Astrocyte (in vitro differentiated cells and primary cell): Measurements from ENCODE around the gene NEDD9. TPM values are rescaled to one million over a fixed set of nuclear protein-coding genes. Genes with fewer than 3 reads are reported as not detected.

ENCODE experiments used
- DNase-seq: peaks from one replicate; pipeline ENCODE4 v3.0.0-alpha.2; 2010; ENCODE audit warnings: low read depth
- FAIRE-seq: peaks from 2 replicates; lab custom pipeline; 2011; peaks lifted over from hg19 to GRCh38; lab: Jason Lieb, UNC
- H2AFZ ChIP-seq: 2 replicates; pipeline ENCODE4 v1.6.0; 2012; ENCODE audit warnings: low read depth, low read length, inconsistent platforms
- H3K27ac ChIP-seq: 2 replicates; pipeline ENCODE4 v1.5.1; 2011; ENCODE audit warnings: low read depth, low read length, inconsistent platforms
- H3K27me3 ChIP-seq: 2 replicates; pipeline ENCODE4 v1.6.0; 2011; ENCODE audit warnings: low read length, inconsistent platforms; ENCODE audit not compliant: insufficient read depth
- H3K36me3 ChIP-seq: 2 replicates; pipeline ENCODE4 v1.5.1; 2011; ENCODE audit warnings: low read length, inconsistent platforms; ENCODE audit not compliant: insufficient read depth
- H3K4me1 ChIP-seq: 2 replicates; pipeline ENCODE4 v1.5.1; 2011; ENCODE audit warnings: low read length, inconsistent platforms; ENCODE audit not compliant: insufficient read depth
- H3K4me2 ChIP-seq: 2 replicates; pipeline ENCODE4 v1.6.0; 2012; ENCODE audit warnings: low read length, inconsistent platforms
- H3K4me3 ChIP-seq: 2 replicates; pipeline ENCODE4 v1.5.1; 2011; ENCODE audit warnings: low read depth, mild to moderate bottlenecking, low read length, inconsistent platforms; ENCODE audit not compliant: insufficient read depth
- H3K79me2 ChIP-seq: 2 replicates; pipeline ENCODE4 v1.6.0; 2012; ENCODE audit warnings: mild to moderate bottlenecking, low read length, inconsistent platforms; ENCODE audit not compliant: insufficient read depth
- H3K9ac ChIP-seq: 2 replicates; pipeline ENCODE4 v1.6.0; 2012; ENCODE audit warnings: mild to moderate bottlenecking, low read length, inconsistent platforms
- H3K9me3 ChIP-seq: 2 replicates; pipeline ENCODE4 v1.5.1; 2012; ENCODE audit warnings: low read depth, mild to moderate bottlenecking, low read length, inconsistent platforms; ENCODE audit not compliant: insufficient read depth
- H4K20me1 ChIP-seq: 2 replicates; pipeline ENCODE4 v1.6.0; 2012; ENCODE audit warnings: low read length, inconsistent platforms; ENCODE audit not compliant: insufficient read depth
- H3K27ac Mint-ChIP-seq: one replicate; pipeline ENCODE4 v1.8.0; 2021; ENCODE audit warnings: mild to moderate bottlenecking, mixed read lengths; ENCODE audit not compliant: unreplicated experiment
- H3K27me3 Mint-ChIP-seq: one replicate; pipeline ENCODE4 v1.8.0; 2021; ENCODE audit warnings: low read depth, mixed read lengths; ENCODE audit not compliant: unreplicated experiment
- H3K36me3 Mint-ChIP-seq: one replicate; pipeline ENCODE4 v1.8.0; 2021; ENCODE audit warnings: low read depth, mixed read lengths; ENCODE audit not compliant: unreplicated experiment
- H3K4me1 Mint-ChIP-seq: one replicate; pipeline ENCODE4 v1.8.0; 2021; ENCODE audit warnings: low read depth, mixed read lengths; ENCODE audit not compliant: unreplicated experiment
- H3K4me3 Mint-ChIP-seq: one replicate; pipeline ENCODE4 v1.8.0; 2021; ENCODE audit warnings: mild to moderate bottlenecking, moderate library complexity, mixed read lengths; ENCODE audit not compliant: unreplicated experiment
- H3K9me3 Mint-ChIP-seq: one replicate; pipeline ENCODE4 v1.8.0; 2021; ENCODE audit warnings: mild to moderate bottlenecking, mixed read lengths; ENCODE audit not compliant: unreplicated experiment
- CTCF ChIP-seq: IDR thresholded peaks from 2 replicates; pipeline ENCODE4 v1.5.1; 2011; ENCODE audit warnings: low read depth, mild to moderate bottlenecking, inconsistent platforms, low read length, moderate library complexity; ENCODE audit not compliant: insufficient read depth
- EZH2 ChIP-seq: IDR thresholded peaks from 2 replicates; pipeline ENCODE4 v1.6.1; 2012; ENCODE audit warnings: mild to moderate bottlenecking, low read length, inconsistent platforms; ENCODE audit not compliant: insufficient read depth
- total RNA-seq: library from RNA; stranded (reverse); gene quantifications from 2 replicates; pipeline ENCODE4 v1.2.1, GENCODE V29; 2021

The NEDD9 gene
- total RNA-seq, 1 donor from 2014 or later, result 39.6 TPM

- peaks cover 97% of the 10 kb centered on the region for H3K79me2 ChIP-seq
- FAIRE-seq (no peak), DNase-seq (no peak)
- no peaks in the 10 kb centered on the region for H3K9me3 ChIP-seq
- no peaks in the 10 kb centered on the region for H3K27me3 ChIP-seq
- H4K20me1 ChIP-seq, result peaks cover 76% of the 10 kb centered on the region
- no peaks in the 10 kb centered on the region for H3K27me3 Mint-ChIP-seq
- TF ChIP-seq EZH2 (no peak), CTCF (no peak)
- H3K4me1 Mint-ChIP-seq, result peaks cover 53% of the 10 kb centered on the region
- H3K9ac ChIP-seq, result no peak overlapping the region
- no peak overlapping the region for H3K4me3 ChIP-seq
- H3K27ac ChIP-seq, result no peak overlapping the region
- H3K4me2 ChIP-seq, result no peak overlapping the region
- H3K36me3 ChIP-seq, result peaks cover 8% of the 10 kb centered on the region
- H3K4me3 Mint-ChIP-seq, result no peak overlapping the region
- peaks cover 27% of the 10 kb centered on the region for H3K36me3 Mint-ChIP-seq
- peak overlapping the region; percentile 4 for H3K27ac Mint-ChIP-seq
- peaks cover 44% of the 10 kb centered on the region for H3K4me1 ChIP-seq
- no peaks in the 10 kb centered on the region for H3K9me3 Mint-ChIP-seq
- no peak overlapping the region for H2AFZ ChIP-seq
Observed at GRCh38 chr6:11223286-11223864, 9.1 kb downstream of the NEDD9 start.

DNA sequence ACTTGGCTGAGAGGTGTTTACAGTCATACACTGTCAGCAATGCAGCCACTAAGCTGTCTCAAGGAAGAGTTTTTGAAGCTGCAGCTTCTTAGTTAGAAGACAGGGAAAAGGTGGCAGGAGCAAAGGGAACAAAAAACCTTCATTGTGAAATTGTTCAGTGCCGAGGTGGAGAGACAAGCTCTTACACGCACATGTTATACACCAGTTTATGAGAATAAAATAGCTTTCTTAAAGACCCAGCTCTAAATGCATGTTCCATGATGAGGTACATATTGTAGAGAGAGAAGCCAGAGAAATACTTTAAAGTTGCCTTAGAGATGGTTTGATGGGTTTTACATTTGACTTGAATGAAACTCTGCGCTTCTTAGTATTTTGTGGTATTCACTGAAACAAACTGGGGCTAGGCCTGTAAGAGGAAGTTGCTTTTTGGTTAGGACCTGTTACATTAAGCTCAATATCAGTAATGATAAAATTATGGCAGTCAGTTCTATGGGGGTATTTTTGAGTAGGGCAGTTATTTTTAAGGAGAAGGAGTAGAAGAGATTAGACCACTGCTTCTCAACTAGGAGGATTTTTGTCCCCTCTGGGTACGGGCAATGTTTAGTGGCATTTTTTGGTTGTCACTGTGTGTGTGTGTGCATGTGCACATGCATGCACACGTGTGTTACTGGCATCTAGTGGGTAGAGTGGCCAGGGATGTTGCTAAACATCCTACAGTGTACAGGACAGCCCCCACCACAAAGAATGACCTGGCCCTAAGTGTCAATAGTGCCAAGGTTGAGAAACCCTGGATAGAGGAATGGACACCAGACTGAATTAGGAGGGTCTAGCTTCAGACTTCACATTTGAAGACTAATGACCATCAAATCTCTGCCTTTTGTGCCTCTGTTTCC lies 9.8 kb downstream of the NEDD9 start:
- Histone ChIP-seq H3K4me1 (peaks cover 47% of the 10 kb centered on the region), H3K4me2 (no peak overlapping the region), H3K4me3 (no peak overlapping the region), H3K27me3 (no peaks in the 10 kb centered on the region), H3K9ac (no peak overlapping the region), H4K20me1 (peaks cover 79% of the 10 kb centered on the region), H3K27ac (no peak overlapping the region), H3K9me3 (no peaks in the 10 kb centered on the region), H3K36me3 (peaks cover 8% of the 10 kb centered on the region), H2AFZ (no peak overlapping the region), H3K79me2 (peaks cover 97% of the 10 kb centered on the region)
- Mint-ChIP-seq H3K9me3 (no peaks in the 10 kb centered on the region), H3K4me1 (peaks cover 53% of the 10 kb centered on the region), H3K27ac (peak overlapping the region; percentile 4), H3K36me3 (peaks cover 27% of the 10 kb centered on the region), H3K27me3 (no peaks in the 10 kb centered on the region), H3K4me3 (no peak overlapping the region)
- no peak for TF ChIP-seq CTCF
- TF ChIP-seq EZH2, result no peak
- DNase-seq (no peak), FAIRE-seq (no peak)
